Posterior cingulate gyrus (tissue), 11 donors: ENCODE measurements around the gene KCNV2.
A peak's percentile ranks its signal among the peaks of the same experiment; 100 is the strongest.
"Not testable (repeated sequence)": the region's sequence is repeated elsewhere in the genome, so short reads cannot be mapped to it uniquely, and the experiment has no call there.

Experiments used
- DNase-seq, 10 donors: peaks; one replicate each; pipeline versions ENCODE4 v3.0.0 to v3.0.0-alpha.2; 2020 to 2021; ENCODE audit warnings: mixed read lengths in 3 of 10
- intact Hi-C: fragments of 100-400 bp; cut with DNase I; formaldehyde crosslinking; loops from one replicate; pipeline ENCODE4 v1.15.1; 2023

The KCNV2 gene

DNA sequence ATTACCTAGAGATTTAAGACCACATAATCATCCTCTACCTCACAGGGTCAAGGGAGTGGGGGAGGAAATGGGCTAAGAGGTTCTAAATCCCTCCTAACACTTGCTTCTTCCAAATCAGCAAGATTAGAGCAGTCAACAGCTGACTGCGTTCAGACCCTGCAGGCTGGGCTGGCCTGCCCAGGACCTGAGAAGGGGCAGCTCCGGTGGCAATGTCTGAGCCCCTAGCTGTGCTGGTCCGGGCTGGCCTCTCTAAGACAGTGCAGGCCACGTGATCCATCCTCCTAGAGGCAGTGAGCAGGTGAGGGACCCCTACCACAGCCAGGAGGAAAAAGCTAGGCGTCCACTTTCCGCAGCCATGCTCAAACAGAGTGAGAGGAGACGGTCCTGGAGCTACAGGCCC, at the start of gene KCNV2:
Gene KCNV2 (plus strand): TSS at position 126 of the 400 bp plus-strand sequence. CDS start 230 bp downstream, at position 356.
- intact Hi-C loops: no loop called here

DNA sequence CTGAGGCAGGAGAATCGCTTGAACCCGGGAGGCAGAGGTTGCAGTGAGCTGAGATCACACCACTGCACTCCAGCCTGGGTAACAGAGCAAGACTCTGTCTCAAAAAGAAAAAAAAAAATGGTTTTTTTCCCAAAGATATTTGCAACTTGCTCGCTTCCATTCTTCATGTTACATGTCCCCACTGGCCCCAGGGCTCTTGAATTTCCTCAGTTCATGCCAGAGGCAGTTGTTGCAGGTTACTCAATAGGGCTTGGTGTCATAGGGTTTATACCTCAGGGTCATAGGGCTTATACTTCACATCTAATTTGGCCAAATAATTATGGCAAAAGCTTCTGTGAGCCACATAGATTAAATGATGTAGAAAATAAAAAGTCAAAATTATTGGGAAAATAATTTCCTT, 44.1 kb upstream of the KCNV2 start:
- DNase-seq: no peak
- intact Hi-C loops: no loop called here

More for the DNA sequence above, at the start of gene KCNV2:
- DNase-seq: peak in 1 of 10 donors; percentile 73

DNA sequence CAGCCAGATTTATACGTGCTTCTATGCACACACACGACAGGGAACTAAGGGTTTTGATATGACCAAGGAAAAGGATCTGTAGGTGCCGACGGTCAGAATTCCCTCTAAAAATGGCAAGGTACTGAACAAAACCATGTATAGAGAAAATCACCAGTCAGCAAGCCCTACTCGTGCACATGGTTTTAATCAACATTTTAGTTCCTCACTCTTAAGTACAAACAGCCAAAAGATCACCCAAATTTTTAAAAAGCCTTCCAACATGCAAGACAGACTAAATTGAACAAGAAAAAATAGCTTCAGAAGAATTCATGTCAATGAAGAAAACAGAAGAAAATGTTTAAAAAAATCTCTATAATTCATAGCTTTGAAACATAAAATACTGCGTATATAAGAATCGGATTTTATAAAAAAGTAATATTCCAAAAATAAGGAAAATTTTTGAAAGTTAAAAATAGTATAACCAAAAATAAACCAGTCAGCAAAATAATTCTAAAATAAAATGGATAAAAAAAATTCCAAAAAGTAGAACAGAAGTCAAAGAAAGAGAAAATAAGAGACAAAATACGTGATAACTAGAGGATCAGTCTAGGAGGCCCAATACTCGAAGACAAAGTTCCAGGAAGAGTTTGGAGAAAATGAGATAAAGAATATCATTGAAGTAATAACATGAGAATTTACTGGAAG, 43.0 kb upstream of the KCNV2 start:
- intact Hi-C loops: no loop called here
- no peak for DNase-seq

DNA sequence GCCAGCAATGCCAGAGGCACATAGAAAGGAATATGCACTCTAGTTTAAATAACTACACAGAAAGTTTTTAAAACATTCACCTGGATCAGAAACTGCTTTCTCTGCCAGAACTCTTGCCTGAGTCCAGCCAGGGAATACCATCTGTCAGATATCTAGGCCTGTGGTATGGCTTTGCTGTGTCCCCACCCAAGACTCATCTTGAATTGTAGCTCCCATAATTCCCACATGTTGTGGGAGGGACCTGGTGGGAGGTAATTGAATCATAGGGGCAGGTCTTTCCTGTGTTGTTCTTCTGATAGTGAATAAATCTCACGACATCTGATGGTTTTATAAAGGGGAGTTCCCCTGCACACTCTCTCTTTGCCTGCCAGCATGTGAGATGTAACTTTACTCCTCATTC, 41.5 kb upstream of the KCNV2 start:
- intact Hi-C loops: no loop called here
- DNase-seq: no peak

DNA sequence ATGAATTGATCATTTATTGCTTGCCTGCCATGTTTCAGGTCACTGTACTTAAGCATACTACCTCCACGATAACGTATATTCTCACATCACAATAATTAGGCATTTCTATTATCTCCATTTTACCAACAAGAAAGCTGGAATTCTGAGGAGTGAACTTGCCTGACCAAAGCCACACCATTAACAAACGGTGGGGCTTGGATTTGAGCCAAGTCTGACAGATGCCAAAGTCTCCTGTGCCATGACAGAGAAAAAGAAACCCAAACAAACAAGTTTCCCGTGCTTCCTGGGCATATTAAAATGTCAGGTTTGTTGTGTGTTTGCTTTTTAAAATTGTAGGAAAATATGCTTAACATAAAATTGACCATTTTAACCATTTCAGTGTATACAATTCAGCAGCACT, 40.8 kb upstream of the KCNV2 start:
- intact Hi-C loops: no loop called here
- DNase-seq: no peak

DNA sequence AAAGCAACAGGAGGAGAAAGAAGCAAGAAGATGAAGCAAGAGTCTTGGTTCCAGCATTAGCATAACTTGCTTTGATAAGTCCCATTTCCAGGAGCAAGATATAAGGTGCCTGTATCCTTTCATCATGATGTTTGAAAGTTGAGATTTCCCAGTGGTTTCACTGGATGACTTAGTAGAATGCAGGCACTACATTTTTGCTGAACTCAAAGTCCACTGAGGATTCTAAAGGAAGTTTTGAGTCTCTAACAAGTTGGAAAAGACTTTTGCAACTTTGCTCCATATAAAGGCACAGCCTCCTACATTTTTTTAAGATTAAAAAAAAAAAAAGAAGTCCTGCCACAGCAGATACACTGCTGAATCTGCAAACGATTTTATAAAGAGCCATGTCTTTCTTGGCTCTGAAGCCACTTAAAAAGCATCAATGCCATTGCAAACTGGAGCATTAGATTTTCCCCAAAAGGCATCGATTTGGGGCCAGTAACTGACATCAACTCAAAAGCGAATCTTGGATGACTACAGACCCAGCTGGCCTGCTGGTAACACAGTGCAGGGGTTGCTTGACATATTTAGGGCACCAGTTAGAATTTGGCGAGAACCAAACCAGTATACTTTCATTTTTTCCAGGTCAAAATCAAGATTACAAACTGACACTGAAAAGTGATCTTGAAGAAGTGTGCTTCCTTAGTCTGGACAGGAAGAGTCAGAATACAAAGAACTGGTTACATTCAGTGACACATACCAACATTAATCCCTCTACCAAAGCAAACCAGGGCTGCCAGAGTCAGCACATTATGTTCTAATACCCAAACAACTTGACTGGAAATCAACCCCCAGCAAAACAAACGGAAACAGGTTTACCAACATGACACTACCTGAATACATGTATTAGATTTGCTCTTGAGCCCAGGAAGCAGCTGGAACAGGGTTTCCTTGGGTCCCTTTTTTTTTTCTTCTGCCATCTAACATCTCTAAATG, 39.1 kb upstream of the KCNV2 start:
- intact Hi-C loops: no loop called here
- no peak for DNase-seq

DNA sequence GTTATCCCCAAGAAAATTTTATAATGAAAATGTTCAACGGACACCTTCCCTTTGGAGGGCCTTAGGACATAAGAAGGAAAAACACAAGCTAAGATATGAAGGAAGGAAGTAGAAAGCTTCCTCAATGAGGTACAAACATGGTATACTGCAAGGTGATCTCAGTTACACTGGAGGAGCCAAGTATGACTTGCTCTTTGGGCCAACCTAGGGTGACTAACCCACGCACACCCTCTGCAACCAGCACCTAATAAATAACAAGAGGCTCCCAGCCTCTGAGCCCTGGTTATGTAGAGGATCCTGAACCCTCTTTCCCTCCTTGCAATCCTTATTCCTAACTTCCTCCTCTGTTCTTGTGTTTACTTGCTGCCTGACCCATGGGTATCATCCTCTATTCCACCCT, 38.3 kb upstream of the KCNV2 start:
- intact Hi-C loops: no loop called here
- no peak for DNase-seq

DNA sequence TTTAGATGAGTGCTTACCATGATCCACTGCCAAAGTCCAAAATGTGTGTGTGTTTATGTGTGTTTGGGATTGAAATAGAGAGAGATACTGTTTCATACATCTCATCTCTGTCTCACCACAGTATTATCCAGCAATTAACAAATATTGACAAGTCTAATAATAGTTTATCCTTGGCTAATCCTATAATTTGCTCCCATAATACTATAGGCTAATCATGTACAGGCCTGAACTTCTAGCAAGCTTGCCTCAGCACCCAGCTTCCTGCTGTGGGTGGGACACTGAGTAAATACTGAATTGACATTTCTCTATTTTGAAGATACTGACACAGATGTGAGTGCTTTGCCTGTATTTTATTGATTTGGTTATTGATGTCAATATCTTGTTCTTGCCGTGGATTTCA, 35.3 kb upstream of the KCNV2 start:
- intact Hi-C loops: no loop called here
- DNase-seq: no peak

DNA sequence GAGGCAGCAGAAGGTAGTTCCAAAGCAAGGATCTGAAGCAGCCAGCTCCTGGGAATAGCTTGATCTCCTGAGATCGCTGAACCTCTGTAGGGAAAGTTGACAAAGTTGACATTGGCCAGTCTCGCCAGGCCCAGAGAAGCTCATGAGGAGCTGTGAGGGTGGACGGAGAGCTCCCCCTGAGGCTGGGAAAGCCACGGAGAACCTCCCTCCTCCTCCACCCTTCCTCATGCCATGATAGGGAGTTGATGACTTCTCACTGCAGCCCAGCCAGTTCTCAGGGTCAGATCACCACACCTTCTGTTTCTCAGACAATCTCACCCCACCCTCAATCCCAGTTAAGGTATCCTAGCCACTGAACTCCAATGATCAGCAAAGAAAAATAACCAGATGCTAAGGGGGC, 30.4 kb upstream of the KCNV2 start:
- no peak for DNase-seq
- intact Hi-C loops: no loop called here

DNA sequence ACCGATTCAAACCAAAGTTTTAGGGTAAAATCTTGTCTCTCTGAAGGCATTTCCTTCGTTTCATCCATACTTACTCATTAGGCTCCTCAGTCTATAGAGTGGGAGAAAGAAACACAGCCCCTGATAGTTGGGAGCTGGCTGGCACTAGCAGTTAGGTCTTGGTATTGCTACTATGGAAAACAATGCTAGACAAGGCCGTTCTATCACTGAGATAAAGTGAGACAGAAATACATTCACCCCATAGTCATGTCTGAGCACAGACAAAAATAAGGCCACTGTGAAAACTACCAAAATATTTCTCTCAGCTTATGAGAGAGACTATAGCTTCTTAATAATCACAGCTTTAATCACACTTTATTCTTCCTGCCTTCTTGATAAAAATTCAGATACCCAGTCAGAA, 28.7 kb upstream of the KCNV2 start:
- DNase-seq: no peak
- intact Hi-C loops: no loop called here

DNA sequence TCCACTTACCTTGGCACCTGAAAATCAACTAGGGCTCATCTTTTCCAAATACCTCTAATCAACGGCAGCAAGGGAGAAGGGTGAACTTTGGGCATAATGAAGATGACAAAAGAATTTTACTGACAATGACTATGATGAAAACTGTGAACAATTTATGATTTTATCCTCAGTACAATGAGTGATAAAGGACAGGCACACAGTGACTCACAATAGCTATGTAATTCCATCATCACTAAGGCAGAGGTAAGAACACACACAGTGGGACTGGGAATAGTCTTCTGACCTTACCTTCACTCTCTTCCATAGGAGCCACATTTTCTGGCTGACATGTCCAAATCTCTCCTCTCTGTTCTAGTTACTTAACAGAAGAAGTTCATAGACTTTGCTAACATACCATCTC, 26.1 kb upstream of the KCNV2 start:
- DNase-seq: no peak
- intact Hi-C loops: no loop called here

DNA sequence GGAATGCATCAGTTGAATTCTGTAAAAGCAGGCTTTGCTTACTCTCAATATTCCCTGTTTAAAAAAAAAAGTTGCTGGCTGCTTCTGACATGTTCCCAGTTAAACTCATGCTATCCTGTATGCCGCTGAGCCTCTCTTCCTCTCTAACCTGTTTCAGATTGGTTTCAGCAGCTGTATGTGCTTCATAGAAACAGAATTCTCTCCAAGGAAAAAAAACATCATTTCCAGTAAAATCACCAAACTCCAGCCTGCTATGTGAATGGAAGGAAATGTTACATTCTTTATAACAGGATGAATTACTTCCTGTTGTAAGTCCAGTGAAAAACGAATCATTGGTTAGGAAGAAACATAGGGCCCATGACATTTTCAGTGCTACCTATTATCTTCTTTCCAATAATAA, 25.7 kb upstream of the KCNV2 start:
- no peak for DNase-seq
- intact Hi-C loops: no loop called here

DNA sequence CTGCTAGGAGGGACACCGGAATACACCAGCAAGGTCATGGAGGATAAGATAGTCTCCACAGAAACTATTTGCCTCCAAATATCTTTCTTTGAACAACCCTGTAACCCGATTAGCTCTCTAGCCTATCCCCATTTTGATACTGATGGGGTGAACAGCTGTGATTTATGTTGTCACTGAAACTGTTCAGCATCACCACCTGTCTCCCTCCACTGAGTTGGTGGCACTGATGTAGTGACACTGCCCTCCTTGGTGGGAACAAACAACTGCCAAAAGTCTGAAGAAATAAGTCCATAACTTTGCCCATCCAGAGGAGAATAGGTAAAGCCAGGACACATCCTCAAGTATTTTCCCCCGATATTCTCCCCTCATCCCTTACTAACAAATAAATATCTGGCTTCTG, 24.3 kb upstream of the KCNV2 start:
- intact Hi-C loops: no loop called here
- DNase-seq: no peak

DNA sequence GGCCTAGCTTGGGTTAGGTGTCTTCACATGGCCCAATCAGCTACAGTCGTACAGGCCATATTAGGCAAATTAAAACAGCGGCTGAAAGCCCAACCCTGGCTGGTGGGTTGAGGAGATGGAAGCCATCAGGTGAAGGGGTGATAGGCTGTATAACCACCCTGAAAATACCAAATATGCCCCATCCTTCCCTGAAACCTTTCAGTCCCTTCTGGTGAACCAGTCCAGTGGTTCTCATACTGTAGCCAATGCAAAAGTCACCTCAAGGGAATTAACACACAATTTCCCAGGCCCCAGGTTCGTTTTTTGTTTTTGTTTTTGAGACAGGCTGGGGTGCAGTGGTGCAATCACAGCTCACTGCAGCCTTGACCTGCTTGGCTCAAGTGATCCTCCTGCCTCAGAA, 19.8 kb upstream of the KCNV2 start:
- no peak for DNase-seq
- intact Hi-C loops: no loop called here

DNA sequence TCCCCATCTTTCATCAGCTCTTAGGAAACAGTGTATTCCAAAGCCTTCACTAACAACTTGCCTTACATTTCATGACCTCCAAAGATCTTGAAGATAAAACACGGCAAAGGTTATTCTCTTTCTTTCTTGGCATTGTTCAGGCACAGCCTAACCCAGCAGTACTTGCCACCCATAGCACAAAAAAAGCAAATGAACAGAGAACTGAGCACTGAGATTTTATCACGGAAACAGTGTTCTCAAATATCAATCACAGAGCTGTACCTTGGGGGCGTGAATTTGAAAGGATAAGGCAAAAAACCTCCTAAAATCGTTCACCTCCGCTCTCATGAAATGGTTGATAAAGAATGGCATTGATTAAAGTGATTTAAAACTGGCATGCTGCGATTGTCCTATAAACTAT, 16.9 kb upstream of the KCNV2 start:
- no peak for DNase-seq

DNA sequence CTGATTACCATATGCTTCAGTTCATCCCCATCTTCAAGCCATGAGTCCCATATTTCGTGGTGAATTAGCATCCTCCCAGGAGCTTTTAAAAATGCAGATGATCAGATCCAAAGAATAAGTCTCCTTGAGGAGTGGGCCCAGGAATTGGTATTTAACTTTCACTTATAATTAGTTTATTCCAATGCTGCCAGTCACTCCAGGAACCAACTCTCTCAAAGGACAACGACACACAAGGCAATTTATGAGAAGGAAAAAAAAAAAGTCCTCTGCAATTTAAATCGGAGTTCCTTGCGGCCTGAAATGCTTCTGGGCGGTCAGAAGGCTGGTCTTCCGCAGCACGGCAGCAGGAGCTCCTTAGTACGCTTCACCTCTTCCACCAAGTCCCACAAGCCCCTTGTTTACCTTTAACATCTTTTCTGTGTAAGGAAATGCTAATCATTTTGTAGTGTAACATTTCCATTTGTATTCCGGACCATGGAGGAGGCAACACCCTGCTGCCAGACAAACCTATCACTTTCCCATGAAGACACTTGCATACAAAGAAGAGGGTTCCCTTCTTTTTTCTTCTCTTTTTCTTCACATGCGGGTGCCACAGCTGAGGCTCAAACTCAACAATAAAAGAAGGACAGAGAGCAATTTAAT, 16.3 kb upstream of the KCNV2 start:
- no peak for DNase-seq
- intact Hi-C loops: no loop called here

More for the DNA sequence above, 16.9 kb upstream of the KCNV2 start:
- intact Hi-C loops: no loop called here

DNA sequence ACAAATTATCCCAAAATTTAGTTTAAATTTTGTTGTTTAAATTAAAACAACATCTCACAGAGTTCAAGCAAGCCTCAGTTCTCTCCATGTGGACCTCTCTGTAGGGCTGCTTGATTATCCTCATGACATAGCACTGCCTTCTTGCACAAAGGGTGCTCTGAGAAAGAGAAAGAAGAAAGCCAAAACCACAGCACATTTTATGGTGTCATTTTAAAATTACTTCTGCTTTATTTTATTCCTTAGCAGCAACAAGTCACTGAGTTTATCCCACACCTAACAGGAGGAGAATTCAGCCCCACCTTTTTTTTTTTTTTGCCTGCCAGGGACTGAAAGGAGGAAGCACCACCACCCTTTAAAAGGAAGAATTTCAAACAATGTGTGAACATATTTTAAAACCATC, 12.8 kb upstream of the KCNV2 start:
- no peak for DNase-seq
- intact Hi-C loops: no loop called here

DNA sequence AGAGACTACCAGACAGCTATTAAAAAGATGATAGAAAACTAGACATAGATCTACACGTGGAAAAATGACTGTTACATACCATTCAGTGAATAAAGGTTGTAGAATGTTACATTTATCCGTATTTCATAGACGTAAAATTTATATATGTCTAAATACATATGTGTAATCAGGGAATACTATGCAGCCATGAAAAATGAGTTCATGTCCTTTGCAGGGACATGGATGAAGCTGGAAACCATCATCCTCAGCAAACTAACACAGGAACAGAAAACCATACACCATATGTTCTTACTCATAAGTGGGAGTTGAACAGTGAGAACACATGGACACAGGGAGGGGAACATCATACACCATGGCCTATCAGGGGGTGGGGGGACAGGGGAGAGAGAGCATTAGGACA, 10.1 kb upstream of the KCNV2 start:
- DNase-seq, intact Hi-C loops: not testable (repeated sequence)

DNA sequence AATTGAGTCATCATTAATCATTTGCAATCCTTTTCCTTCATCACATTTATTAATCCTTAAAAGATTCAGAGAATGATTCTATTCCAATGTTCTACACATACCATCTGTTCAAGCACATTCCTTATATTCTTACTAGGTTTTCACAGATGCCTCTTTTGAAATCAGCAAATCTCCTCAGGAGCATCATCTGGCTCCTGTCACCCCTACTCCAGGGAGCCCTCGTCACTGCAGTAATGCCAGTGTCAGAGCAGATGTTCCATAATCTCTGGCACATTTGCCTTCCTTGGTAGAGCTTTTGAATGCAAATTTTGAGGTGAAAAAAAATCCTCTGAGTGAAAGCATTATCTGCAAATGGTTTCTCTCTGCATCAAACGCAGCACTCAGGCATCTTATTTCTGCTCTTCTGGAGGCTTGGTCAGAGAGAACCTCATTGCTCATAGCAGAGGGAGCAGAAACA, 7.6 kb upstream of the KCNV2 start:
- intact Hi-C loops: no loop called here

DNA sequence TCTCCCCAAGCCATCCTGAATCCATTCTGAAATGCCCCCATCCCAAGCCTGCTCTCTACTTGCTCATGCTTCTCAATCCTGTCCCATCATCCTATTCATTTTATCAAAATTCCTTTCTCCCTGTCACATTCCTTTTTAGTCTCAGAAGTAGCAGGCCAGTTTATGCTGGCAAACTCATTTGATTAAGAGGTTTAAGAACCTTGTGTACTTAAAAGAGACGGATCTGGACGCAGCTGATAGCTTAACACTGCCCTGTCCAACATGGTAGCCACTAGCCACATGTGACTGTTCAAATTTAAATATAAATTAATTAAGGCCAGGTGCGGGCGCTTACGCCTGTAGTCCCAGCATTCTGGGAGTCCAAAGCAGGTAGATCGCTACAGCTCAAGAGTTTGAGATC, 5.6 kb upstream of the KCNV2 start:
- no peak for DNase-seq
- intact Hi-C loops: no loop called here

More for the DNA sequence above, 7.6 kb upstream of the KCNV2 start:
- DNase-seq: no peak

DNA sequence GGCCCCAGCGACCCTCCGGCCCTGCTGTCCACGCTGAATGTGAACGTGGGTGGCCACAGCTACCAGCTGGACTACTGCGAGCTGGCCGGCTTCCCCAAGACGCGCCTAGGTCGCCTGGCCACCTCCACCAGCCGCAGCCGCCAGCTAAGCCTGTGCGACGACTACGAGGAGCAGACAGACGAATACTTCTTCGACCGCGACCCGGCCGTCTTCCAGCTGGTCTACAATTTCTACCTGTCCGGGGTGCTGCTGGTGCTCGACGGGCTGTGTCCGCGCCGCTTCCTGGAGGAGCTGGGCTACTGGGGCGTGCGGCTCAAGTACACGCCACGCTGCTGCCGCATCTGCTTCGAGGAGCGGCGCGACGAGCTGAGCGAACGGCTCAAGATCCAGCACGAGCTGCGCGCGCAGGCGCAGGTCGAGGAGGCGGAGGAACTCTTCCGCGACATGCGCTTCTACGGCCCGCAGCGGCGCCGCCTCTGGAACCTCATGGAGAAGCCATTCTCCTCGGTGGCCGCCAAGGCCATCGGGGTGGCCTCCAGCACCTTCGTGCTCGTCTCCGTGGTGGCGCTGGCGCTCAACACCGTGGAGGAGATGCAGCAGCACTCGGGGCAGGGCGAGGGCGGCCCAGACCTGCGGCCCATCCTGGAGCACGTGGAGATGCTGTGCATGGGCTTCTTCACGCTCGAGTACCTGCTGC, 839 bp downstream of the KCNV2 start:
- peak in 1 of 10 donors; percentile 71 for DNase-seq
- intact Hi-C loops: no loop called here
